Loucy (cell line): ENCODE data around the gene RABL6.

Experiments used
- CTCF ChIP-seq: fragments of 200-600 bp; sonication (generic); conservative IDR thresholded peaks from 2 replicates; pipeline ENCODE4 v1.5.1; 2014; ENCODE audit warnings: mild to moderate bottlenecking, antibody characterized with exemption, low read length
- EZH2phosphoT487 ChIP-seq: fragments of 200-600 bp; IDR thresholded peaks from 2 replicates; pipeline ENCODE4 v1.6.1; 2018; ENCODE audit warnings: antibody characterized with exemption, mild to moderate bottlenecking, moderate library complexity, borderline replicate concordance

GRCh38 chr9:136856541-136857141 is 48.9 kb downstream of the RABL6 start:
- TF ChIP-seq CTCF: no peak; the same call in 1 of the 2 replicates
- TF ChIP-seq EZH2phosphoT487: no peak
